Cardiac muscle cell (in vitro differentiated cells and primary cell): ENCODE results near the gene SOX2. TPM values are rescaled to one million over a fixed set of nuclear protein-coding genes. Genes with fewer than 3 reads are reported as not detected.
A peak's percentile ranks its signal among the peaks of the same experiment; 100 is the strongest.

Experiments used
- DNase-seq, 2 donors: peaks; one replicate each; pipeline versions ENCODE4 v3.0.0 to v3.0.0-alpha.2; 2010 to 2017; ENCODE audit warnings: low read depth in 1 of 2, low spot score in 1 of 2
- H3K27ac ChIP-seq: fragments of 200-600 bp; sonication (generic); 2 replicates; pipeline ENCODE4 v1.5.1; 2016
- H3K27me3 ChIP-seq: fragments of 200-600 bp; sonication (generic); 2 replicates; pipeline ENCODE4 v1.6.0; 2016; ENCODE audit warnings: control low read depth
- H3K36me3 ChIP-seq: fragments of 200-600 bp; sonication (generic); 2 replicates; pipeline ENCODE4 v1.5.1; 2016; ENCODE audit warnings: control low read depth
- H3K4me1 ChIP-seq: fragments of 200-600 bp; sonication (generic); 2 replicates; pipeline ENCODE4 v1.8.1; 2017; ENCODE audit warnings: low read depth, mild to moderate bottlenecking, mixed run types
- H3K4me3 ChIP-seq: fragments of 200-600 bp; sonication (generic); 2 replicates; pipeline ENCODE4 v1.5.1; 2016; ENCODE audit warnings: mild to moderate bottlenecking
- H3K9me3 ChIP-seq: fragments of 200-600 bp; sonication (generic); 2 replicates; pipeline ENCODE4 v1.5.1; 2017; ENCODE audit warnings: low read depth, mild to moderate bottlenecking, control low read depth
- polyA plus RNA-seq: library from polyadenylated mRNA; unstranded; fragments of >200 nt; fragmentation: Nextera tagmentation; extraction: Ambion mirVana; gene quantifications from 2 replicates; pipeline ENCODE4 v1.2.1, GENCODE V29; 2016
- total RNA-seq: library from RNA; depleted of rRNA; stranded (reverse); fragments of >200 nt; gene quantifications from 2 replicates; pipeline ENCODE4 v1.2.3, GENCODE V29; 2016
- TF ChIP-seq, protein P1 (sequence below): IDR thresholded peaks from 2 replicates; pipeline ENCODE4 v1.5.1; 2012; ENCODE audit warnings: low read depth, mild to moderate bottlenecking, low read length

The SOX2 gene
- total and polyA plus RNA-seq, 2 experiments from 2014 or later = 0.18 TPM; not detected in 1

DNA sequence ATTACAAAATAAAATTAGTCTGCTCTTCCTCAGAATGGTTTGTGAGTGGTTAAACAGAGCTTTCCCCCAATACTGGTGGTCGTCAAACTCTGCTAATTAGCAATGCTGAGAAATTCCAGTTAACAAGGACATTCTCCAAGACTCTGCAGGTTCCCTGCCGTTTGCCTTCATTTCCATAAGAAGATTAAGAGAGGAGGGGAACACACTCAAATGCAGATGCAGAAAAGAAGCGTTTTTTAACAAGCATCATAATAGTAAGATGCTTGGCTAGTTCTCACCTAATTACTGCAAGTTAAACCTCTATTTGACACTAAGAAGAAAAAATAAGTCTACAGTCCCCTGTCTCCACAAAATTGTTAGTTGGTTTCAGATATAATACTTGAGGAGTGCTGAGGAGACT is 3.7 kb upstream of the SOX2 start:
- H3K4me3 ChIP-seq = no peak overlapping the region
- H3K27ac ChIP-seq = no peak overlapping the region
- no peak for DNase-seq
- H3K27me3 ChIP-seq = peaks cover 98% of the 10 kb centered on the region
- peaks cover 3% of the 10 kb centered on the region for H3K4me1 ChIP-seq
- TF ChIP-seq, protein P1, sequence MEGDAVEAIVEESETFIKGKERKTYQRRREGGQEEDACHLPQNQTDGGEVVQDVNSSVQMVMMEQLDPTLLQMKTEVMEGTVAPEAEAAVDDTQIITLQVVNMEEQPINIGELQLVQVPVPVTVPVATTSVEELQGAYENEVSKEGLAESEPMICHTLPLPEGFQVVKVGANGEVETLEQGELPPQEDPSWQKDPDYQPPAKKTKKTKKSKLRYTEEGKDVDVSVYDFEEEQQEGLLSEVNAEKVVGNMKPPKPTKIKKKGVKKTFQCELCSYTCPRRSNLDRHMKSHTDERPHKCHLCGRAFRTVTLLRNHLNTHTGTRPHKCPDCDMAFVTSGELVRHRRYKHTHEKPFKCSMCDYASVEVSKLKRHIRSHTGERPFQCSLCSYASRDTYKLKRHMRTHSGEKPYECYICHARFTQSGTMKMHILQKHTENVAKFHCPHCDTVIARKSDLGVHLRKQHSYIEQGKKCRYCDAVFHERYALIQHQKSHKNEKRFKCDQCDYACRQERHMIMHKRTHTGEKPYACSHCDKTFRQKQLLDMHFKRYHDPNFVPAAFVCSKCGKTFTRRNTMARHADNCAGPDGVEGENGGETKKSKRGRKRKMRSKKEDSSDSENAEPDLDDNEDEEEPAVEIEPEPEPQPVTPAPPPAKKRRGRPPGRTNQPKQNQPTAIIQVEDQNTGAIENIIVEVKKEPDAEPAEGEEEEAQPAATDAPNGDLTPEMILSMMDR = no peak
- H3K36me3 ChIP-seq = no peaks in the 10 kb centered on the region
- H3K9me3 ChIP-seq = no peaks in the 10 kb centered on the region

GRCh38 chr3:181709537-181710279 is 2.0 kb upstream of the SOX2 start:
- H3K4me3 ChIP-seq = no peak overlapping the region
- peaks cover 98% of the 10 kb centered on the region for H3K27me3 ChIP-seq

GRCh38 chr3:181710345-181711291 is 1.1 kb upstream of the SOX2 start:
- Histone ChIP-seq H3K4me1 (no peaks in the 10 kb centered on the region), H3K27me3 (peaks cover 98% of the 10 kb centered on the region), H3K27ac (no peak overlapping the region), H3K36me3 (no peaks in the 10 kb centered on the region), H3K4me3 (peak overlapping the region; percentile 30), H3K9me3 (no peaks in the 10 kb centered on the region)
- no peak for DNase-seq
- TF ChIP-seq, protein P1 = no peak

More at GRCh38 chr3:181709537-181710279, 2.0 kb upstream of the SOX2 start:
- no peaks in the 10 kb centered on the region for H3K4me1 ChIP-seq
- H3K36me3 ChIP-seq = no peaks in the 10 kb centered on the region
- H3K27ac ChIP-seq = no peak overlapping the region
- DNase-seq = peak; percentile 73 to 88
- TF ChIP-seq, protein P1 = peak; percentile 64
- H3K9me3 ChIP-seq = no peaks in the 10 kb centered on the region

GRCh38 chr3:181712226-181712552 is 464 bp downstream of the SOX2 start:
- H3K27ac ChIP-seq = no peak overlapping the region

GRCh38 chr3:181712553-181713279 is 991 bp downstream of the SOX2 start:
- Histone ChIP-seq H3K9me3 (no peaks in the 10 kb centered on the region), H3K4me1 (no peaks in the 10 kb centered on the region), H3K27me3 (peaks cover 98% of the 10 kb centered on the region), H3K4me3 (peak overlapping the region; percentile 30), H3K36me3 (no peaks in the 10 kb centered on the region), H3K27ac (no peak overlapping the region)
- no peak for DNase-seq
- TF ChIP-seq, protein P1 = no peak

More at GRCh38 chr3:181712226-181712552, 464 bp downstream of the SOX2 start:
- no peak for DNase-seq
- Histone ChIP-seq H3K4me1 (no peaks in the 10 kb centered on the region), H3K9me3 (no peaks in the 10 kb centered on the region), H3K4me3 (peak overlapping the region; percentile 30), H3K27me3 (peaks cover 98% of the 10 kb centered on the region), H3K36me3 (no peaks in the 10 kb centered on the region)
- TF ChIP-seq, protein P1 = no peak
